Activated CD8-positive, alpha-beta T cell treated with anti-CD3 and anti-CD28 coated beads, Interleukin-2, amount 10 ng/mL, durations not matched to agents 7 days and 5 days (primary cell): Measurements from ENCODE around the gene PDK4. TPM values are rescaled to one million over a fixed set of nuclear protein-coding genes. Genes with fewer than 3 reads are reported as not detected.
"Not testable (repeated sequence)": the region's sequence is repeated elsewhere in the genome, so short reads cannot be mapped to it uniquely, and the experiment has no call there.

Source experiments
- ATAC-seq: fragments of 150-1000 bp; cut with Tn5 transposase; one replicate; pipeline ENCODE4 v1.10.0; 2021; ENCODE audit warnings: moderate library complexity
- CTCF ChIA-PET: fragments of 350-600 bp; sonication (Branson Sonifier 250); formaldehyde crosslinking; loops from one replicate; lab custom pipeline; 2021; ENCODE audit warnings: antibody characterized with exemption; lab: Charles Lee
- POLR2A ChIA-PET: fragments of 350-600 bp; sonication (Branson Sonifier 250); formaldehyde crosslinking; loops from one replicate; lab custom pipeline; 2021; ENCODE audit warnings: antibody characterized with exemption; lab: Charles Lee
- DNase-seq: peaks from one replicate; pipeline ENCODE4 v3.0.0-alpha.2; 2020
- H3K27ac Mint-ChIP-seq: one replicate; pipeline ENCODE4 v1.8.0; 2021; ENCODE audit warnings: mild to moderate bottlenecking, mixed read lengths
- H3K27me3 Mint-ChIP-seq: one replicate; pipeline ENCODE4 v1.8.0; 2021; ENCODE audit warnings: low read depth, mixed read lengths
- H3K36me3 Mint-ChIP-seq: one replicate; pipeline ENCODE4 v1.8.0; 2021; ENCODE audit warnings: low read depth, mixed read lengths
- H3K4me1 Mint-ChIP-seq: one replicate; pipeline ENCODE4 v1.8.0; 2021; ENCODE audit warnings: low read depth, mixed read lengths
- H3K4me3 Mint-ChIP-seq: one replicate; pipeline ENCODE4 v1.8.0; 2021; ENCODE audit warnings: mild to moderate bottlenecking, mixed read lengths
- H3K9me3 Mint-ChIP-seq: one replicate; pipeline ENCODE4 v1.8.0; 2022; ENCODE audit warnings: mixed read lengths; ENCODE audit not compliant: insufficient read depth
- total RNA-seq, 2 experiments: library from RNA; stranded (reverse); gene quantifications; one replicate each; pipeline ENCODE4 v1.2.3, GENCODE V29; 2021

Gene PDK4
- total RNA-seq, 2 experiments from 2014 or later, result not detected

GRCh38 chr7:95620631-95621030 is 24.3 kb upstream of the PDK4 start:
- H3K27me3 Mint-ChIP-seq, result no peaks in the 10 kb centered on the region
- H3K4me3 Mint-ChIP-seq, result no peak overlapping the region
- ChIA-PET CTCF (no interaction called here), POLR2A (no interaction called here)
- no peak overlapping the region for H3K27ac Mint-ChIP-seq
- no peaks in the 10 kb centered on the region for H3K36me3 Mint-ChIP-seq
- no peak for DNase-seq
- no peaks in the 10 kb centered on the region for H3K4me1 Mint-ChIP-seq
- no peaks in the 10 kb centered on the region for H3K9me3 Mint-ChIP-seq
- no peak for ATAC-seq

GRCh38 chr7:95619921-95620320 is 23.6 kb upstream of the PDK4 start:
- H3K4me1 Mint-ChIP-seq, result no peaks in the 10 kb centered on the region
- H3K27me3 Mint-ChIP-seq, result no peaks in the 10 kb centered on the region
- CTCF ChIA-PET, result no interaction called here
- no peak overlapping the region for H3K4me3 Mint-ChIP-seq
- no peak overlapping the region for H3K27ac Mint-ChIP-seq
- H3K36me3 Mint-ChIP-seq, result no peaks in the 10 kb centered on the region
- H3K9me3 Mint-ChIP-seq, result no peaks in the 10 kb centered on the region
- ATAC-seq, result no peak
- no peak for DNase-seq
- POLR2A ChIA-PET, result no interaction called here

- no peak overlapping the region for H3K4me3 Mint-ChIP-seq
- H3K4me1 Mint-ChIP-seq, result no peaks in the 10 kb centered on the region
Observed at GRCh38 chr7:95619517-95619916, 23.2 kb upstream of the PDK4 start.

GRCh38 chr7:95614442-95614940 is 18.2 kb upstream of the PDK4 start:
- H3K27ac Mint-ChIP-seq, result no peak overlapping the region
- ChIA-PET CTCF (no interaction called here), POLR2A (no interaction called here)
- DNase-seq (no peak), ATAC-seq (no peak)
- H3K4me1 Mint-ChIP-seq, result no peaks in the 10 kb centered on the region
- no peaks in the 10 kb centered on the region for H3K9me3 Mint-ChIP-seq
- no peaks in the 10 kb centered on the region for H3K27me3 Mint-ChIP-seq
- H3K36me3 Mint-ChIP-seq, result no peaks in the 10 kb centered on the region
- no peak overlapping the region for H3K4me3 Mint-ChIP-seq

More at GRCh38 chr7:95619517-95619916, 23.2 kb upstream of the PDK4 start:
- Mint-ChIP-seq H3K9me3 (no peaks in the 10 kb centered on the region), H3K27ac (no peak overlapping the region), H3K27me3 (no peaks in the 10 kb centered on the region), H3K36me3 (no peaks in the 10 kb centered on the region)
- POLR2A ChIA-PET, result interaction anchor here (0.7 kb wide), 1 partner anchor 1449 kb away, joined by 3 read pairs; no protein-coding TSS in a partner anchor
- CTCF ChIA-PET, result no interaction called here
- DNase-seq (no peak), ATAC-seq (no peak)

GRCh38 chr7:95611224-95611623 is 14.9 kb upstream of the PDK4 start:
- ChIA-PET CTCF (no interaction called here), POLR2A (no interaction called here)
- no peak overlapping the region for H3K27ac Mint-ChIP-seq
- no peaks in the 10 kb centered on the region for H3K4me1 Mint-ChIP-seq
- H3K4me3 Mint-ChIP-seq, result no peak overlapping the region
- no peaks in the 10 kb centered on the region for H3K9me3 Mint-ChIP-seq
- ATAC-seq (no peak), DNase-seq (no peak)
- peaks cover 2% of the 10 kb centered on the region for H3K27me3 Mint-ChIP-seq
- H3K36me3 Mint-ChIP-seq, result no peaks in the 10 kb centered on the region

GRCh38 chr7:95609277-95609971 is 13.1 kb upstream of the PDK4 start:
- CTCF ChIA-PET, result no interaction called here
- no peak overlapping the region for H3K4me3 Mint-ChIP-seq
- no peaks in the 10 kb centered on the region for H3K36me3 Mint-ChIP-seq
- no peak overlapping the region for H3K27ac Mint-ChIP-seq
- peaks cover 2% of the 10 kb centered on the region for H3K27me3 Mint-ChIP-seq
- DNase-seq (no peak), ATAC-seq (no peak)
- no peaks in the 10 kb centered on the region for H3K9me3 Mint-ChIP-seq
- H3K4me1 Mint-ChIP-seq, result no peaks in the 10 kb centered on the region
- POLR2A ChIA-PET, result no interaction called here

GRCh38 chr7:95608359-95609173 is 12.2 kb upstream of the PDK4 start:
- H3K4me3 Mint-ChIP-seq, result no peak overlapping the region
- DNase-seq, result no peak
- no peaks in the 10 kb centered on the region for H3K4me1 Mint-ChIP-seq
- CTCF ChIA-PET, result no interaction called here
- no peak for ATAC-seq
- POLR2A ChIA-PET, result no interaction called here
- no peaks in the 10 kb centered on the region for H3K36me3 Mint-ChIP-seq
- no peak overlapping the region for H3K27ac Mint-ChIP-seq
- no peaks in the 10 kb centered on the region for H3K9me3 Mint-ChIP-seq
- H3K27me3 Mint-ChIP-seq, result peaks cover 2% of the 10 kb centered on the region

- DNase-seq (no peak), ATAC-seq (no peak)
- H3K4me3 Mint-ChIP-seq, result no peak overlapping the region
- H3K4me1 Mint-ChIP-seq, result no peaks in the 10 kb centered on the region
- ChIA-PET CTCF (no interaction called here), POLR2A (no interaction called here)
- H3K36me3 Mint-ChIP-seq, result no peaks in the 10 kb centered on the region
- H3K27me3 Mint-ChIP-seq, result peaks cover 2% of the 10 kb centered on the region
- no peaks in the 10 kb centered on the region for H3K9me3 Mint-ChIP-seq
- H3K27ac Mint-ChIP-seq, result no peak overlapping the region
Observed at GRCh38 chr7:95607561-95607960, 11.2 kb upstream of the PDK4 start.

GRCh38 chr7:95605275-95605674 is 9.0 kb upstream of the PDK4 start:
- POLR2A ChIA-PET, result no interaction called here
- H3K27me3 Mint-ChIP-seq, result peaks cover 2% of the 10 kb centered on the region
- DNase-seq, result no peak
- CTCF ChIA-PET, result no interaction called here
- no peak overlapping the region for H3K27ac Mint-ChIP-seq
- no peak for ATAC-seq
- no peaks in the 10 kb centered on the region for H3K36me3 Mint-ChIP-seq
- no peaks in the 10 kb centered on the region for H3K9me3 Mint-ChIP-seq
- no peaks in the 10 kb centered on the region for H3K4me1 Mint-ChIP-seq
- H3K4me3 Mint-ChIP-seq, result no peak overlapping the region

GRCh38 chr7:95604811-95605210 is 8.5 kb upstream of the PDK4 start:
- H3K4me1 Mint-ChIP-seq, POLR2A ChIA-PET, H3K27ac Mint-ChIP-seq, H3K36me3 Mint-ChIP-seq, H3K9me3 Mint-ChIP-seq, H3K27me3 Mint-ChIP-seq, CTCF ChIA-PET, H3K4me3 Mint-ChIP-seq, ATAC-seq, DNase-seq: not testable (repeated sequence)

GRCh38 chr7:95604397-95604796 is 8.1 kb upstream of the PDK4 start:
- ATAC-seq, H3K9me3 Mint-ChIP-seq, POLR2A ChIA-PET, CTCF ChIA-PET, H3K4me3 Mint-ChIP-seq, H3K36me3 Mint-ChIP-seq, H3K4me1 Mint-ChIP-seq, DNase-seq, H3K27me3 Mint-ChIP-seq, H3K27ac Mint-ChIP-seq: not testable (repeated sequence)

- Mint-ChIP-seq H3K27ac (no peak overlapping the region), H3K4me3 (no peak overlapping the region), H3K9me3 (no peaks in the 10 kb centered on the region), H3K27me3 (peaks cover 6% of the 10 kb centered on the region), H3K36me3 (no peaks in the 10 kb centered on the region), H3K4me1 (no peaks in the 10 kb centered on the region)
- ATAC-seq (no peak), DNase-seq (no peak)
- ChIA-PET POLR2A (no interaction called here), CTCF (no interaction called here)
Observed at GRCh38 chr7:95602421-95602820, 6.1 kb upstream of the PDK4 start.
